GM12801 (cell line): ENCODE results near the gene ABCD3.

Source experiments
- TF ChIP-seq, protein P1 (sequence below): IDR thresholded peaks from one replicate; pipeline ENCODE4 v1.5.1; 2011; ENCODE audit warnings: control low read depth; ENCODE audit not compliant: insufficient read length; ENCODE audit errors: extremely low read depth

The ABCD3 gene

GRCh38 chr1:94504601-94505000 is 86.4 kb downstream of the ABCD3 start:
- TF ChIP-seq, protein P1, sequence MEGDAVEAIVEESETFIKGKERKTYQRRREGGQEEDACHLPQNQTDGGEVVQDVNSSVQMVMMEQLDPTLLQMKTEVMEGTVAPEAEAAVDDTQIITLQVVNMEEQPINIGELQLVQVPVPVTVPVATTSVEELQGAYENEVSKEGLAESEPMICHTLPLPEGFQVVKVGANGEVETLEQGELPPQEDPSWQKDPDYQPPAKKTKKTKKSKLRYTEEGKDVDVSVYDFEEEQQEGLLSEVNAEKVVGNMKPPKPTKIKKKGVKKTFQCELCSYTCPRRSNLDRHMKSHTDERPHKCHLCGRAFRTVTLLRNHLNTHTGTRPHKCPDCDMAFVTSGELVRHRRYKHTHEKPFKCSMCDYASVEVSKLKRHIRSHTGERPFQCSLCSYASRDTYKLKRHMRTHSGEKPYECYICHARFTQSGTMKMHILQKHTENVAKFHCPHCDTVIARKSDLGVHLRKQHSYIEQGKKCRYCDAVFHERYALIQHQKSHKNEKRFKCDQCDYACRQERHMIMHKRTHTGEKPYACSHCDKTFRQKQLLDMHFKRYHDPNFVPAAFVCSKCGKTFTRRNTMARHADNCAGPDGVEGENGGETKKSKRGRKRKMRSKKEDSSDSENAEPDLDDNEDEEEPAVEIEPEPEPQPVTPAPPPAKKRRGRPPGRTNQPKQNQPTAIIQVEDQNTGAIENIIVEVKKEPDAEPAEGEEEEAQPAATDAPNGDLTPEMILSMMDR = no peak

DNA sequence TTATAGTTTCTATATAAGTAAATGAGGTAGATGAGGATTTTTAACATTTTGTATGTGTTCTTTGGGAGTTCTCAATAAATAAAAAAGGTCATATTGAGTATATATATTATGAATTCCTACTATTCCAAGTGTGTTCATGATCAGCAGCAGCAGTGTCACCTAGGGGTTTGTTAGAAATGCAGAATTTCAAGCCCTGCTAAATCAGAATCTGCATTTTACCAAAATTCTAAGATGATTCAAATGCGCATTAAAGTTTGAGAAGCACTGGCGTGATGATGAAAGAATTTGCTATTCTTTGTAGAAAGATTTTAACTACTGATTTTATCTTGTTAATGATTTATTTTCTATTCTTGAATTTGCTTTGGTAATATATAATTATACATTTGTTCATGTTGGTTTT is 94.6 kb downstream of the ABCD3 start:
- TF ChIP-seq, protein P1 = no peak

DNA sequence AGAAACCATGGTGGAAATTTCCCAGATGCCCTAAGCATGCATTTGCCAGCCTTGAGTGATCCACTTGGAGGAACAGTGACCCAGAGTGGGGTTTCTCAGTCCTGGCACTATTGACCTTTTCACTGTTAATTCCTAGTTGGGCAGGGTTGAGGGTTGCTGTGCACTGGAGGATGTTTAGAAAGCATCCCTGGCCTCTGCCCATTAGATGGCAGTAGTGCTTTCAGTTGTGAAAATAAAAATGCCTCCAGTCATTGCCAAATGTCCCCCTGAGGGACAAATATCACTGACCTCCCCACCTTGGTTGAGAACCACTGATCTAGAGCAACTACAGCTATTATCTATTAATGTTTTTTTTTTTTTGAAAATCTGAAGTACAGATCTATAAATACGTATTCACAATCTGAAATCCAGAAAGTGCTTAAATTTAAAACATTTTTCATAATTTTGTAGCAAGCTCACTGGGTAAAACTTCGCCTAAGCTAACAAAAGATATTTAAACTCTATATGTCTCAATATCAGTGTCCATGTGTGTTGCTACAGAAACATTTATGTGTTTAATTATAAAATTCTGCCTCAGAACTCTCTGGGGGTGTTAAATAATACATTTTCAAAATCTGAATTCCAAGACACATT is 96.0 kb downstream of the ABCD3 start:
- TF ChIP-seq, protein P1 = no peak

DNA sequence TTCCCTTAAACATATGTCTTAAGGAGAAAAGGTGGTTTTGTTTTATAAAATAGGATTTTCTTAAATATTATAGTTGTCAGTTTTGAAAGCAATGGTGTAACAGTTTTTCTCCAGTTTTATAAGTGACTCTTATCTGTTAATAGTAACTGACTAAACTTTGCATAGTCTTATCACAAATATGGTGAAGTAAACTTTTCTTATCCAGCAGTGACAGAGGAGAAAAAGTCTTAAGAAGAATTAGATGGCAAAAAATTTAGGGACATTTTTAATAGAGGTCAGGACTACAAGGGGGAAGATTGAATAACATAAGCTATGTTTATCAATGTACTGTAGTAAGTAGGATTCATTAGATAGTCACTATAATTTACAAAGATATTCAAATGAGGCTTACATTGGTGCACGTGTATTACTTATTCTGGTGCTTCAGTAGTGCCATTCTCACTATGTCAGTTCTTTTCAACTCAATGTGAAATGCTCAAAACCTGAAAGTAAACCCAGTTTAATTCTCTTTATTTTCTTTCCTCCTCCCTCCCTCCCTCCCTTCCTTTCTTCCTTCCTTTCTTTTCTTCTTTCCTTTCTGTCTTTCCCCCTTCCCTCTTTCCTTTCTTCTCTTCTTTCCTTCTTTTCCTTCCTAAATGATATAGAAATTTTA is 97.2 kb downstream of the ABCD3 start:
- TF ChIP-seq, protein P1 = no peak

GRCh38 chr1:94519351-94519750 is 101.2 kb downstream of the ABCD3 start:
- TF ChIP-seq, protein P1 = no peak

DNA sequence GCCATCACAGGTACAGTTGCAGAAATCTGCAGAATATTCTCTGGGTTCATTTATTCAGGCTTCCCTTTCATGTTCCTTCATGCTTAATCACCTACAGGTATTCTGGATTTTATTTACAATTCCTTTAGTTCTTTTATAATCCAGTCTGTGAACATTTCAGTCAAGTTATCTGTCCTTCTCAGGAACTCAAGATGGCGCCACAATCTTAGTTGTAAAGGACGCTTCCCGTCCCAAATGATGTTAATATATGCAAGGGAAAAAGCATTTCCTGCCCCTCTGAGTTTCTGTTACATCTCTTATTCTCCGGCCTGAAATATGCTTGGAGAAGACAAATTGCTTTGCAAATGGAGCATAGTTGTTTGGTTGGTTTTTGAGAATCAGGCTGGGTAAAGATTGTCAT is 104.1 kb downstream of the ABCD3 start:
- TF ChIP-seq, protein P1 = no peak

DNA sequence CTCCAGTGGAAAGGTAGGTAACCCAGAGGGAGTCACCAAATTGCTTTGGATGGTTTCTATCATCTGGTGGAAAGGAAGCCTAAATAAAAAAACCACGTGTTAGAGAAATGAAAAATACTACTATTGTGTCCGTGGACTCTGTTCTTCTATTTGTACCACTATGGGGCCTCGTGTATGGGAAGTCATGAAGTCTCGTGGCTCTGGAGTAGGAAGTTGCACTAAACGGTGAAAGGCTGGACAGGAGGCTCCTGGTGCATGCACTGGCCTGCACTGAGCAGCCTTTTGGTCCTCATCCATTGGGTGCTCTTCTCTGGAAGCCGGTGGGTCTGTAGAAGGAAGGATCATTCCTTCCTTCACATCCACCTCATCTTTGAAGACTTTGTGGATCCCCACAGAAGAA is 106.3 kb downstream of the ABCD3 start:
- TF ChIP-seq, protein P1 = no peak
